Esophagus muscularis mucosa (tissue), 3 donors: ENCODE results near the gene ARPC1B.

Source experiments
- POLR2A ChIP-seq: fragments of 450-650 bp; IDR thresholded peaks from one replicate; pipeline ENCODE4 v1.6.1; 2017; ENCODE audit warnings: antibody characterized with exemption, moderate library complexity, mild to moderate bottlenecking, low read depth
- POLR2AphosphoS5 ChIP-seq, 2 donors: sonication (generic); formaldehyde crosslinking; IDR thresholded peaks; one replicate each; pipeline ENCODE4 v1.6.1; 2017; ENCODE audit warnings: antibody characterized with exemption in 2 of 2
- TF ChIP-seq, protein P1 (sequence below), 3 experiments: fragments of 200-600 bp in 2 of 3; fragments of 450-650 bp in 1 of 3; sonication (generic) in 2 of 3; IDR thresholded peaks; one replicate each; pipeline ENCODE4 v1.5.1; 2017 to 2019; ENCODE audit warnings: antibody characterized with exemption in 3 of 3, mild to moderate bottlenecking in 2 of 3, moderate library complexity in 1 of 3

DNA sequence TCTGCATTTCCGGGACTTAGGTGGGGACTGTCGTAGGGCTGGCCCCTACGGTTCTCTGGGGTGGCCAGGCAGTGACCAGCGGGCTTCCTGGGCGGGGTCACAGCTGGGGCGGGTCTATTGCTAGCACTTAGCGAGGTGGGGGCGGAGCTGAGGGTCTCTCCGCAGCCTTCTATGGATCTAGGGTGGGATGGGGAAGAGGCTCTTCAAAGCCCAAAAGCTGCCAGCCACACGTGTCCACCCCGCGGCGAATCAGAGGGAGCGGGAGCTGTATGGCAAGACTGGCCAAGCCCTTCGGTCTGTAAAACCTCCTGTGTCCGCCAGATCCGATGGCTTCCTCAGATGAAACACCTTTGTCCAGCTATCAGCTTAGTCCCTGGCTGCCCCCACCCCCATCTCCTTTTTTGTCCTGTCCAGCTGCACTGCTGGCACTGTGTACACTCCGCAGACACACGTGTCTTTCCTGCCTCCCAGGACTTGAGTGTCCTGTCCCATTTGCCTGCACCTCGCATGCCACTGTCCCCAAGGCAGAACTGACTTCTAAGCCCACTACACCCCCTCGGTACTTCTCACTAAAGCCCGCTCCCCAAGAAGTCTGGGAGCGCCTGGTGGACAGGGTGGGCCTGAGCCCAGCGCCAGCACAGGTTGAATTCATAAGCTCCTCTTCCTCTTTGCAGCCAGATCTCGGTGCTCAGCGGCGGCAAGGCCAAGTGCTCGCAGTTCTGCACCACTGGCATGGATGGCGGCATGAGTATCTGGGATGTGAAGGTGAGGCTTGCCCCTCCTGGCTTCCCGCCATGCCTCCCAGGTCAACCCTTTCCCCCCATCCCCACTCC is 19.0 kb downstream of the ARPC1B start:
- TF ChIP-seq POLR2AphosphoS5 (IDR thresholded peaks at IDR 0.05) (no peak), POLR2A (no peak)
- TF ChIP-seq, protein P1, sequence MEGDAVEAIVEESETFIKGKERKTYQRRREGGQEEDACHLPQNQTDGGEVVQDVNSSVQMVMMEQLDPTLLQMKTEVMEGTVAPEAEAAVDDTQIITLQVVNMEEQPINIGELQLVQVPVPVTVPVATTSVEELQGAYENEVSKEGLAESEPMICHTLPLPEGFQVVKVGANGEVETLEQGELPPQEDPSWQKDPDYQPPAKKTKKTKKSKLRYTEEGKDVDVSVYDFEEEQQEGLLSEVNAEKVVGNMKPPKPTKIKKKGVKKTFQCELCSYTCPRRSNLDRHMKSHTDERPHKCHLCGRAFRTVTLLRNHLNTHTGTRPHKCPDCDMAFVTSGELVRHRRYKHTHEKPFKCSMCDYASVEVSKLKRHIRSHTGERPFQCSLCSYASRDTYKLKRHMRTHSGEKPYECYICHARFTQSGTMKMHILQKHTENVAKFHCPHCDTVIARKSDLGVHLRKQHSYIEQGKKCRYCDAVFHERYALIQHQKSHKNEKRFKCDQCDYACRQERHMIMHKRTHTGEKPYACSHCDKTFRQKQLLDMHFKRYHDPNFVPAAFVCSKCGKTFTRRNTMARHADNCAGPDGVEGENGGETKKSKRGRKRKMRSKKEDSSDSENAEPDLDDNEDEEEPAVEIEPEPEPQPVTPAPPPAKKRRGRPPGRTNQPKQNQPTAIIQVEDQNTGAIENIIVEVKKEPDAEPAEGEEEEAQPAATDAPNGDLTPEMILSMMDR (IDR thresholded peaks at IDR 0.05): no peak
